OCI-LY7 (cell line): ENCODE results near the gene MGRN1. TPM values are rescaled to one million over a fixed set of nuclear protein-coding genes. Genes with fewer than 3 reads are reported as not detected.

Experiments used
- BruUV-seq: library from RNA; stranded (reverse); fragments of 400-500 nt; replicated peaks from 2 replicates; lab custom pipeline; 2021; lab: Mats Ljungman, UMichigan
- CTCF ChIA-PET: fragments of 300-600 bp; sonication (Branson Sonifier 250); formaldehyde crosslinking; loops from one replicate; lab custom pipeline; 2022; ENCODE audit warnings: antibody characterized with exemption; ENCODE audit not compliant: unreplicated experiment; lab: Charles Lee
- POLR2A ChIA-PET: fragments of 300-600 bp; sonication (Branson Sonifier 250); formaldehyde crosslinking; loops from one replicate; lab custom pipeline; 2022; ENCODE audit warnings: antibody characterized with exemption; lab: Charles Lee
- DNase-seq: peaks from one replicate; pipeline ENCODE4 v3.0.0-alpha.2; 2015; ENCODE audit warnings: low spot score
- H2AFZ ChIP-seq: fragments of 200-600 bp; sonication (generic), shearing (Covaris generic); 2 replicates; pipeline ENCODE4 v1.6.1; 2014; ENCODE audit warnings: mild to moderate bottlenecking, antibody characterized with exemption, low read length, moderate library complexity
- H3K27ac ChIP-seq: fragments of 200-600 bp; sonication (generic); 2 replicates; pipeline ENCODE4 v1.5.1; 2014; ENCODE audit warnings: mixed run types, low read depth, mild to moderate bottlenecking, moderate library complexity, low read length, inconsistent platforms; ENCODE audit not compliant: poor library complexity, severe bottlenecking
- H3K36me3 ChIP-seq: fragments of 200-600 bp; sonication (generic); 2 replicates; pipeline ENCODE4 v1.6.1; 2014; ENCODE audit warnings: mild to moderate bottlenecking, antibody characterized with exemption, low read length, moderate library complexity, mixed read lengths; ENCODE audit not compliant: insufficient read depth
- H3K4me1 ChIP-seq: fragments of 200-600 bp; sonication (generic); 2 replicates; pipeline ENCODE4 v1.5.1; 2014; ENCODE audit warnings: mild to moderate bottlenecking, low read length; ENCODE audit not compliant: insufficient read depth, poor library complexity, severe bottlenecking
- H3K4me2 ChIP-seq: fragments of 200-600 bp; sonication (generic); 2 replicates; pipeline ENCODE4 v1.6.1; 2014; ENCODE audit warnings: mild to moderate bottlenecking, low read length
- H3K4me3 ChIP-seq: fragments of 200-600 bp; sonication (generic); 2 replicates; pipeline ENCODE4 v1.5.1; 2014; ENCODE audit warnings: mild to moderate bottlenecking, low read depth, low read length; ENCODE audit not compliant: poor library complexity, severe bottlenecking
- H3K79me2 ChIP-seq: fragments of 200-600 bp; sonication (generic); 2 replicates; pipeline ENCODE4 v1.6.1; 2016; ENCODE audit warnings: low read depth, mild to moderate bottlenecking, low read length, moderate library complexity, mixed read lengths; ENCODE audit not compliant: insufficient read depth
- H3K9me2 ChIP-seq: fragments of 200-600 bp; sonication (generic); 2 replicates; pipeline ENCODE4 v1.6.1; 2016; ENCODE audit warnings: mild to moderate bottlenecking, low read length, mixed read lengths; ENCODE audit not compliant: insufficient read depth
- H3K9me3 ChIP-seq: fragments of 200-600 bp; sonication (generic); 2 replicates; pipeline ENCODE4 v1.6.1; 2014; ENCODE audit warnings: mild to moderate bottlenecking, mixed run types, low read length, mixed read lengths
- H4K20me1 ChIP-seq: fragments of 200-600 bp; sonication (generic); 2 replicates; pipeline ENCODE4 v1.6.1; 2014; ENCODE audit warnings: mild to moderate bottlenecking, antibody characterized with exemption, low read length, moderate library complexity, mixed read lengths; ENCODE audit not compliant: insufficient read depth
- EZH2phosphoT487 ChIP-seq: fragments of 200-600 bp; sonication (generic); IDR thresholded peaks from 2 replicates; pipeline ENCODE4 v1.6.1; 2018; ENCODE audit warnings: low read depth, borderline replicate concordance, mild to moderate bottlenecking, mixed run types, antibody characterized with exemption, low read length, moderate library complexity, mixed read lengths
- intact Hi-C: fragments of 100-400 bp; cut with micrococcal nuclease; formaldehyde crosslinking; loops from one replicate; pipeline ENCODE4 v1.10.0; 2022; ENCODE audit not compliant: unreplicated experiment
- total RNA-seq, 2 experiments: library from RNA; depleted of rRNA in 1 of 2; stranded (reverse); fragments of >200 nt in 1 of 2; shearing (Covaris generic) in 1 of 2; gene quantifications; 2 replicates each; pipeline ENCODE4 v1.2.3, GENCODE V29; 2014 to 2022
- TF ChIP-seq, protein P1 (sequence below): fragments of 200-600 bp; sonication (generic); conservative IDR thresholded peaks from 2 replicates; pipeline ENCODE4 v1.5.1; 2014; ENCODE audit warnings: mild to moderate bottlenecking, antibody characterized with exemption, low read length, moderate library complexity, mixed read lengths

The MGRN1 gene
- total RNA-seq, 2 experiments from 2014 or later, result 14.1 to 43.1 TPM

GRCh38 chr16:4684058-4684715 lies 59.6 kb downstream of the MGRN1 start:
- intact Hi-C loops, result no loop called here
- no peak overlapping the region for H2AFZ ChIP-seq
- ChIA-PET CTCF (no interaction called here), POLR2A (no interaction called here)
- TF ChIP-seq, protein P1, sequence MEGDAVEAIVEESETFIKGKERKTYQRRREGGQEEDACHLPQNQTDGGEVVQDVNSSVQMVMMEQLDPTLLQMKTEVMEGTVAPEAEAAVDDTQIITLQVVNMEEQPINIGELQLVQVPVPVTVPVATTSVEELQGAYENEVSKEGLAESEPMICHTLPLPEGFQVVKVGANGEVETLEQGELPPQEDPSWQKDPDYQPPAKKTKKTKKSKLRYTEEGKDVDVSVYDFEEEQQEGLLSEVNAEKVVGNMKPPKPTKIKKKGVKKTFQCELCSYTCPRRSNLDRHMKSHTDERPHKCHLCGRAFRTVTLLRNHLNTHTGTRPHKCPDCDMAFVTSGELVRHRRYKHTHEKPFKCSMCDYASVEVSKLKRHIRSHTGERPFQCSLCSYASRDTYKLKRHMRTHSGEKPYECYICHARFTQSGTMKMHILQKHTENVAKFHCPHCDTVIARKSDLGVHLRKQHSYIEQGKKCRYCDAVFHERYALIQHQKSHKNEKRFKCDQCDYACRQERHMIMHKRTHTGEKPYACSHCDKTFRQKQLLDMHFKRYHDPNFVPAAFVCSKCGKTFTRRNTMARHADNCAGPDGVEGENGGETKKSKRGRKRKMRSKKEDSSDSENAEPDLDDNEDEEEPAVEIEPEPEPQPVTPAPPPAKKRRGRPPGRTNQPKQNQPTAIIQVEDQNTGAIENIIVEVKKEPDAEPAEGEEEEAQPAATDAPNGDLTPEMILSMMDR, result no peak
- TF ChIP-seq EZH2phosphoT487, result no peak
- H3K4me1 ChIP-seq, result no peaks in the 10 kb centered on the region
- no peaks in the 10 kb centered on the region for H4K20me1 ChIP-seq
- H3K9me2 ChIP-seq, result no peaks in the 10 kb centered on the region
- BruUV-seq, result no TSS peak
- no peak overlapping the region for H3K4me3 ChIP-seq
- H3K4me2 ChIP-seq, result no peak overlapping the region
- H3K79me2 ChIP-seq, result no peaks in the 10 kb centered on the region
- DNase-seq, result no peak
- no peaks in the 10 kb centered on the region for H3K9me3 ChIP-seq
- no peaks in the 10 kb centered on the region for H3K36me3 ChIP-seq
- no peak overlapping the region for H3K27ac ChIP-seq

DNA sequence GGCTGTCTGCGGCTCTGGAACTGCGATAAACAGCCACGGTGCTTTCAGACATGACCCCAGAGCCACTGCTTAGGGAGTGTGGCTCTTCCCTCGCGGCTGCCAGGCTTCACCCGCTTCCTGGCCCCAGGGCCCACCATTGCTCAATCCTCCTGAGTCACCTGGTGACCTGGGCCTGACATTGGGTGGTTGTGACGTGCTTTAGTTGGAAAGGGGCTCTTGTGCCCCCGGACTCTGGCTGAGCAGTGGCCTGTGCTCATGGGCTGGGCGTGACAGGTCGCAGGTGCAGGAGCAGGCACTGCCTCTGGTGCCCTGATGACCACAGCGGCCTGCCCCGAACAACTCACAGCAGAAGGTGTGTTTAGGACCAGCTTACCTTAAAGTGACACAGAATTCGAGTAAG lies 60.1 kb downstream of the MGRN1 start:
- BruUV-seq, result no TSS peak
- no peak overlapping the region for H3K27ac ChIP-seq
- CTCF ChIA-PET, result no interaction called here
- H2AFZ ChIP-seq, result no peak overlapping the region
- POLR2A ChIA-PET, result no interaction called here
- intact Hi-C loops, result no loop called here
- no peaks in the 10 kb centered on the region for H3K4me1 ChIP-seq
- no peak for DNase-seq
- TF ChIP-seq EZH2phosphoT487, result no peak
- TF ChIP-seq, protein P1, result no peak
- no peaks in the 10 kb centered on the region for H3K9me3 ChIP-seq
- H3K9me2 ChIP-seq, result no peaks in the 10 kb centered on the region
- H3K36me3 ChIP-seq, result no peaks in the 10 kb centered on the region
- no peak overlapping the region for H3K4me3 ChIP-seq
- no peaks in the 10 kb centered on the region for H4K20me1 ChIP-seq
- H3K4me2 ChIP-seq, result no peak overlapping the region
- H3K79me2 ChIP-seq, result no peaks in the 10 kb centered on the region

DNA sequence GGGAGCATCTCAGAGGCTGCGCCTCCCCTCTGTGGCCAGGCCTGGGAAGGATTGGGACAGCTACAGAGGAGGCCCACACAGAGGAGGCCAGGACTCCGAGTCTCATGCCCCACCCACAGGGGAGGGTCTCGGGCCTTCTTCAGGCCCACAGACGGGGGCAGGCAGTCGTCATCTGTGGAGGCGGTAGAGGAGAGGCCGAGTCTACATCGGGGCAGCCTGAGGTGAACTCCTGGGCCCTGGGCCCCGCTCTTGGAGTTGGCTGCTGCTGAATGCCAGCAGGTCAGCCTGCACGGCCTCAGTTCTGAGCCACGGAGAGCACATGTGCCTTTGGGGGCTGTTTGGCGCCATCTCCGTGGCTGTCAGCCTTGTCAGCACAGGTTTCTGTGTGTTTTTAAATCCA lies 60.7 kb downstream of the MGRN1 start:
- POLR2A ChIA-PET, result no interaction called here
- intact Hi-C loops, result no loop called here
- Histone ChIP-seq H3K9me2 (no peaks in the 10 kb centered on the region), H3K4me1 (no peaks in the 10 kb centered on the region), H4K20me1 (no peaks in the 10 kb centered on the region), H3K4me3 (no peak overlapping the region), H3K36me3 (no peaks in the 10 kb centered on the region), H3K4me2 (no peak overlapping the region), H3K9me3 (no peaks in the 10 kb centered on the region), H2AFZ (no peak overlapping the region), H3K79me2 (no peaks in the 10 kb centered on the region), H3K27ac (no peak overlapping the region)
- no peak for DNase-seq
- CTCF ChIA-PET, result no interaction called here
- TF ChIP-seq EZH2phosphoT487, result no peak
- TF ChIP-seq, protein P1, result no peak
- no TSS peak for BruUV-seq
